HPDE6-E6E7 (cell line): ENCODE data around the gene ZC3H10.
"Not testable (repeated sequence)": the region's sequence is repeated elsewhere in the genome, so short reads cannot be mapped to it uniquely, and the experiment has no call there.

Source experiments
- DNase-seq: peaks from one replicate; pipeline ENCODE4 v3.0.0; 2011; ENCODE audit warnings: missing footprints; ENCODE audit errors: extremely low spot score

ZC3H10 gene

GRCh38 chr12:56102683-56103065 lies 15.4 kb upstream of the ZC3H10 start:
- no peak for DNase-seq

- DNase-seq, result no peak
Measured at GRCh38 chr12:56103066-56103711, 14.9 kb upstream of the ZC3H10 start.

- DNase-seq, result no peak
Measured at GRCh38 chr12:56103823-56104108, 14.3 kb upstream of the ZC3H10 start.

- peak; percentile 98 for DNase-seq
Measured at GRCh38 chr12:56104109-56104814, 13.8 kb upstream of the ZC3H10 start, which contains the start of gene PA2G4. Gene PA2G4, plus strand, starts transcription at chr12:56104559. Its CDS starts 179 bp downstream, at chr12:56104738.

- DNase-seq, result no peak
Measured at GRCh38 chr12:56104815-56105608, 13.1 kb upstream of the ZC3H10 start.

GRCh38 chr12:56105609-56105902 lies 12.5 kb upstream of the ZC3H10 start:
- no peak for DNase-seq

- no peak for DNase-seq
Measured at GRCh38 chr12:56107242-56107641, 10.8 kb upstream of the ZC3H10 start.

- peak; percentile 73 for DNase-seq
Measured at GRCh38 chr12:56110571-56110970, 7.5 kb upstream of the ZC3H10 start.

- DNase-seq, result no peak
Measured at GRCh38 chr12:56114084-56114483, 4.0 kb upstream of the ZC3H10 start.

- DNase-seq, result no peak
Measured at GRCh38 chr12:56115329-56115728, 2.7 kb upstream of the ZC3H10 start.

- DNase-seq, result peak; percentile 63
Measured at GRCh38 chr12:56116267-56117081, 1.6 kb upstream of the ZC3H10 start, which contains the start of gene RPL41. Gene RPL41, plus strand, starts transcription at chr12:56116633.

- not testable (repeated sequence) for DNase-seq
Measured at GRCh38 chr12:56117082-56117706, 872 bp upstream of the ZC3H10 start.

GRCh38 chr12:56118688-56119357 lies 757 bp downstream of the ZC3H10 start:
- no peak for DNase-seq

- DNase-seq, result peak; percentile 75
Measured at GRCh38 chr12:56119361-56119796, 1.3 kb downstream of the ZC3H10 start.

- DNase-seq, result no peak
Measured at GRCh38 chr12:56120158-56120846, 2.2 kb downstream of the ZC3H10 start.

- no peak for DNase-seq
Measured at GRCh38 chr12:56121204-56121870, 3.3 kb downstream of the ZC3H10 start.

GRCh38 chr12:56122637-56123036 lies 4.6 kb downstream of the ZC3H10 start:
- DNase-seq, result no peak

- no peak for DNase-seq
Measured at GRCh38 chr12:56124133-56124532, 6.1 kb downstream of the ZC3H10 start.

GRCh38 chr12:56126732-56127239 lies 8.7 kb downstream of the ZC3H10 start:
- DNase-seq, result no peak

- no peak for DNase-seq
Measured at GRCh38 chr12:56127485-56127887, 9.4 kb downstream of the ZC3H10 start.
